GM19240 (cell line): ENCODE results near the gene RP9.
A peak's percentile ranks its signal among the peaks of the same experiment; 100 is the strongest.

Source experiments
- DNase-seq: peaks from one replicate; pipeline ENCODE4 v3.0.0; 2011; ENCODE audit warnings: low spot score; ENCODE audit not compliant: insufficient read length

Gene RP9, protein sequence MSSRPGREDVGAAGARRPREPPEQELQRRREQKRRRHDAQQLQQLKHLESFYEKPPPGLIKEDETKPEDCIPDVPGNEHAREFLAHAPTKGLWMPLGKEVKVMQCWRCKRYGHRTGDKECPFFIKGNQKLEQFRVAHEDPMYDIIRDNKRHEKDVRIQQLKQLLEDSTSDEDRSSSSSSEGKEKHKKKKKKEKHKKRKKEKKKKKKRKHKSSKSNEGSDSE

DNA sequence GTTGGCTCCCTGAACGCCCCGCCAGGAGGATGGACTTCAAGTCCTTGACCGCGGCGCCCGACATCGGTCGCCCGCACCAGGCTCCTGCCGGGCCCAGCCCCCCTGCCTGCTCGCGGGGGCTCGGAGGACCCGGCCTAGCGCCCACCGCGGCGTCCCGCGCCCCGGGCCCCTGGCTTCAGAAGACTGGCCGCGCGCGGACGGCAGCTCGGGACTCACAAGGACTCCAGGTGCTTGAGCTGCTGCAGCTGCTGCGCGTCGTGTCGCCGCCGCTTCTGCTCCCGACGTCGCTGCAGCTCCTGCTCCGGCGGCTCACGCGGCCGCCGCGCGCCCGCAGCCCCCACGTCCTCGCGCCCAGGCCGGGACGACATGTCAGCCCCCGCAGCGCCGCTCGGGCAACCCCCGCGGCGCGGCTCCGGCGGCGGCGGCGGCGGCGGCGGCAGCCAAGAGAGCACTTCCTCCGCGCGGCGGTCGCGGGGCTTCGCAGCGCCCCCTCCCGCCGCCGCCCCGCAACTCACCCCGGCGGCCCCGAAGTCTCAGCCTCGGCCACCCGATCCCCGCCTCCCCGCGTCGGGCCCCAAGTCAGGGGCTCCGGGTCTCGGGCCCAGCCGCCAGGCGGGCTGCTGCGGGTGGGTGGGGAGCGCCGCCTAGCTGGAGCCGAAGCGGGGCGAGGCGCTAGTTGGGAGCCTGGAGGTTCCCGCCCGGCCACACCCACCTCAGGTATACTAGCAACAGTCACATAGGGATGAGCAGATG, at the start of gene RP9:
TSS of gene RP9 (minus strand) at position 400 of the 753 bp plus-strand sequence. CDS start at position 368, 32 bp downstream.
- peak; percentile 46 for DNase-seq

DNA sequence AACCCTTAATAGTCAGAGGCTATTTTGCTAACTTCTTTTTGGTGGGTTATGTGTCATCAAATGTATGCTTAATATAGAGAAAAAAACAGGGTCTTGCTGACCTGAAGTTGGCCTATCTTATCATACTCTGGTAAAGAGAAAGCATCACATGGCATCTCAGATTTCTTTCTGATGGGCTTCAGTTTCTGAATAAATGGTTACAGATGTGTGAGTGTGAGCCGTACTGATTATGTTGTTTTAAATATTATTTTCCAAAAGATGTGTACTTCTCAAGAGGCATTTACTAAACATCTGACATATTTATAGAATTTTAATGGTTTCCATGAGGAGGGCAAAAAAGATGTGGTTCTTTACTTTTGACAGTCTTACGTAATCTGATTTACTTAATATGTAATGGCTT, 48.6 kb upstream of the RP9 start:
- no peak for DNase-seq

DNA sequence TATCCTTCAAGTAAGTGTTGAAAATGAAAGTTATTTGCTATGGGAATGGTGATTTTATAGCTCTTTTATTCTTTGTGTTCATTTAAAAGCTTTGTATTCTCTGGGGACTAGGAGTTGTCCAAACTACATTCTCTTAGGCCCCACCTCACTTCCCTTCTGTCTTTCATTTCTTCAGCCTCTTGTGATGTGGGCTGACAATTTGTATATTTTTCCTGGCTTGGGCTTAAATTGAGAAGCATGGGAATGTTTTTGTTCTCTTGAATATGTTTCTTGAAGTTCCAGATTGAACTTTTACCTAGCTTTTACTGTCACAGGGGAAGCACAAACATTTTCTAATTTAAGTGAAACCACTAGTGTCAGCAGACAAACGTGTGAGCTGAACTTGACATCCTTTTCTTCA, 48.1 kb upstream of the RP9 start:
- DNase-seq, result no peak

DNA sequence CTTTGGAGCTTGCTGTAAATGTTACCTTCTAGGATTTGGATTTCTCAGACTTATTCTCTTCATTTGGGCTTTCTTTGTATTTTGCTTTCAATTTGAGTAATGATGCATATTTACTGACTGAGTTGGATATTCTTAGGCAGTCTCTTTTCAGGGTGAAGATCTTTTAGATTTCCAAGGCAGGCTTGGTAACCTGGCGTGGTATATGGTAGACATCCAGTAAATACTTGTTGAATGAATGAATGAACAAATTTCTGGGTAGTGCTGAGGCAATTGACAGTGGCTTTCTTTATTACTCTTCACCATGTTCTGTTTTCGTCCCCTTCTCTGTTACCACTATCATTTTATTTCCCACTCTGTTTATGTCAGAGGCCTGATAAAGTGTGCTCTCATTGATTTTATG, 47.2 kb upstream of the RP9 start:
- no peak for DNase-seq

DNA sequence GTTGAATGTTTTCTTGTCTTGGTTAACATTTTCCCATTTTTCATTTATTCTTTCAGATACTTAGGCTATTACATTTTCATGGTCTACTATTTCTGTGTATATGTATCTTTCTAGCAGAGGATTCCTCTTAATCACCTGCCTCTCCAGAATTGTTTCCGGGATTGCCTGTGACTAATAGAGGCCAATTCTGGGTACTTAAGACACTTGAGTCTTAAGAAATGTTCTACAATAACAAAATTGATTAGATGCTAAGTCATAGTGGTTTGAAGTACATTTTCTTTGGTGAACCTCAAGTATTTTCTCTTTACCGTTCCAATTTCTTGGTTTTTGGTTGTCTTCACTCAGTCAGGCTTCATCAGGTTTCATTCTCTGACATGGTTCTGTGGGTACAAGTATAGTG, 46.6 kb upstream of the RP9 start:
- DNase-seq, result no peak

DNA sequence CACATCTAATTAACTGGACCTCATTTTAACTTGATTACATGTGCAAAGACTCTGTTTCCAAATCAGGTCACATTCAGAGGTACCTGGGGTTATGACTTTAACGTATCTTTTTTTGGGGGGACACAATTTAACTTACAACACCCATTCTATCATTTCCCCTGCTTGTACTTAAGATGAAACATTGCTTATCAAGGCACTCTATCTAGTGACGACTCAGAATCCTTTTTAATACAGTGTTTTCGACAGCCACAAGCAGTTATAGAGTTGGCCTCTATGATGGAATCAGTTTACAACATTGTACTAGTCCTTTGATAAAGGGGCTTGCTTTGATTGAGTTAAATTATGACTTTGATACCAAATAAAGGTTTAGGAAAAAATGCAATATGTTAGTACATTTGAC, 42.9 kb upstream of the RP9 start:
- no peak for DNase-seq

DNA sequence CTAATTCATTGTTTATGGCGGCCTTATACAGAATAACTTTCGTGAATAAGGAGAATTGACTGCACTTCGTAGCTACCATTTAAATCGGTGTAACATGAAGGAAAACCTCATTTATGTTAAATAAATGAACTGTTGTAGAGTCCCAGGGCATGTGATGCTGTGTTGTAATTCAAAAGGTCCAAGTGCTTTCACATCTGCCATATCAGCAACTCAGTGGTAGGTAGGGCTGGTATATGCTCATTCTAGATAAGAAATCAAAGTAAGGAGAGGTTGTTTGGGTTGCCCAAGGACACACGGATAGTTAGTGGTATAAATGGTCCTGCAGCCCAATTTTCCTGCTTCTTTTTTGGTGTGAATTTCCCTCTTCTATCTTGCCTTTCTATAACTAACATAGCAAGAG, 36.0 kb upstream of the RP9 start:
- DNase-seq, result no peak

DNA sequence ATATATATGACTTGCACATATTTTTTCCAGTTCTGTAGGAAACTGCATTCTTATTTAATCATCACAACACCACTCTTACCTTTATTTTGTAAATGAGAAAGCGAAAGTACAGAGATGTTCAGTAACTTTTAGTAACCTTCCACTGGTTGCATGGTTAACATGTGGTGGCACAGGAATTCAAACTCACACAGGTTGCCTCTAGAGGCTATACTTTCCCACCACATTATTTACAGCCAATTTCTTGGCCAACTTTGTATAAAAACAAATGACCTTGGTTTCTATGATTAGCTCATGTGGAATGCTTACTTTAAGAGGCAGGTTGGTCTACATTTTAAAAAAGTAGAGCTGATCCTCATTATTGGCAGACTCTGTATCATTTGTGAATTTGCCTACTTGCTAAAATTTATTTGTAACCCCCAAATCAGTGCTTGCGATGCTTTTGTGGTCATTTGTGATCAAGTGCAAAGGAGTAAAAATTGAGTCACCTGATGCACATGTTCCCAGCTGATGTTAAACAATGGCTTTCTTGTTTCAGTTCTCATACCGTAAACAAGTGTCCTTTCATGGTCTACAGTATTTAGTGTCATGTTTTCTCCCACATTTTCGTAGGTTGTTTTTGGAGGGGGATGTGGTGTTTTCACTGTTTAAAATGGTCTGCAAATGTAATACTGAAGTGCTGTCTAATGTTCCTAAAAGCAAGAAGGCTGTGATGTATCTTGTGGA, 35.0 kb upstream of the RP9 start:
- no peak for DNase-seq

DNA sequence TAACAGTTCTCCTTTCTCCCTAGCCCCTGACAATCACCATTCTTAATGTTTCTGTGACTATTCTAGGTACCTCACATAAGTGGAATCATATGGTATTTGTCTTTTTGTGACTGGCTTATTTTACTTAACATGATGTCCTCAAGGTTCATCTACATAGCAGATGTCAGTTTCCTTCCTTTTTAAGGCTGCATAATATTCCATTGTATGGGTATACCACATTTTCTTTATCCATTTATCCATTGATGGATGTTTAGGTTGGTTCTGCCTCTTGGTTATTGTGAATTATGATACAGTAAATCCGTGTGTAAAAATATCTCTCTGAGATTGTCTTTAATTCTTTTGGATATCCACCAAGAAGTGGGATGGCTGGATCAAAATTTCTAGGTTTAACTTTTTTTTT, 33.4 kb upstream of the RP9 start:
- DNase-seq, result no peak

DNA sequence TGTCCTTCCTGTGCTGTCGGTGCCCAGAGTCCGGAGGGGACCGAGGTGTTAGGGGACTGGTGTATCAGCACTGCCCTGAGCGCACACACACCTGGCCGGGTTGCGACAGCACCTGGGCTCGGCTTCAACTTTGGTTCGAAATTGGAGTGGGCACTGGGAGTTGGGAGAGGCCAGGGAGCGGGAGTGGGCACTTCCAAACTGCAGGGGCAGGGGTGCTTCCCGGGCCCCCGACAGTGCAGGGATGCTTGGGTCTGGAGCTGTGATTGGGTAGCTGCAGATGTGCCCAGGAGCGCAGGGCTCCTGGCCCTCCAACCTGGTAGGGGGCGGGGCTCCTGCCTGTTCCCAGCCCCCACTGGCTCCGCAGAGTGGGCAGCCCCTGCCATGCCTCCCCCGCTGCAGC, 27.9 kb upstream of the RP9 start:
- no peak for DNase-seq

DNA sequence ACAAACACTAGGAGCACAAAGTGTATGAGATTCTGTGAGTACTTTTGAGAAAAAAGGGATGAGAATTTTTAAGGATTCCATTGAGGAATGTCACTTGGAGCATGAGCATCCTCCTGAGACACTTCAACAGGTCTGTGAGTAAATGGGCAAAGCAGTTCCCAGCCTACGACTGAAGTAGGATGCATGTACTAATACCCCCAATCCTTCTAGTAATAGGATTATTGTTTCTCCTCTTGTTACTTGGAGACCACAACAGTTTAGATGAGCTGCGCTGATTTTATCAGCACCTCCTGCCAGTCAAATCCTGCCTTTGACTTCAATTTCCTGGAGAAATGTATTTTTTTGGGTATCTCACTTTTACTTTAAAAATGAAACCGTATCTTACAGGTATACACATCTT, 21.0 kb upstream of the RP9 start:
- no peak for DNase-seq

DNA sequence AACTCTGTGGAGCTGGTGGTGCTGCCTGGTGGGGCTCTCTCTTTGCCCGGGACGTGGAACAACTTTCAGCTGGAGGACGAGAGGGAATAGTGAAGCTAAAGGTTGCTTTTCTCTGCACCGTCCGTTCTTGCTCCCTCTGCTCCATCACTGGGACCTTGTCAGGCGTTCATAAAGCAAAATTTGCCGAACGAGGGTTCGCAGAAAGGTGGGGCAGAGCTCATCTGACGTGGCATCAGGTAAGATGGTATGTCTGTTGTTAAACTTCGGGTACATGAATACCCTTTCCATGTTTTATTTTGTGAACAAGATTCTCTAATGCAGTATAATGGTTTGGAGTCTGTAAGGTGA, 20.6 kb upstream of the RP9 start:
- DNase-seq, result no peak

DNA sequence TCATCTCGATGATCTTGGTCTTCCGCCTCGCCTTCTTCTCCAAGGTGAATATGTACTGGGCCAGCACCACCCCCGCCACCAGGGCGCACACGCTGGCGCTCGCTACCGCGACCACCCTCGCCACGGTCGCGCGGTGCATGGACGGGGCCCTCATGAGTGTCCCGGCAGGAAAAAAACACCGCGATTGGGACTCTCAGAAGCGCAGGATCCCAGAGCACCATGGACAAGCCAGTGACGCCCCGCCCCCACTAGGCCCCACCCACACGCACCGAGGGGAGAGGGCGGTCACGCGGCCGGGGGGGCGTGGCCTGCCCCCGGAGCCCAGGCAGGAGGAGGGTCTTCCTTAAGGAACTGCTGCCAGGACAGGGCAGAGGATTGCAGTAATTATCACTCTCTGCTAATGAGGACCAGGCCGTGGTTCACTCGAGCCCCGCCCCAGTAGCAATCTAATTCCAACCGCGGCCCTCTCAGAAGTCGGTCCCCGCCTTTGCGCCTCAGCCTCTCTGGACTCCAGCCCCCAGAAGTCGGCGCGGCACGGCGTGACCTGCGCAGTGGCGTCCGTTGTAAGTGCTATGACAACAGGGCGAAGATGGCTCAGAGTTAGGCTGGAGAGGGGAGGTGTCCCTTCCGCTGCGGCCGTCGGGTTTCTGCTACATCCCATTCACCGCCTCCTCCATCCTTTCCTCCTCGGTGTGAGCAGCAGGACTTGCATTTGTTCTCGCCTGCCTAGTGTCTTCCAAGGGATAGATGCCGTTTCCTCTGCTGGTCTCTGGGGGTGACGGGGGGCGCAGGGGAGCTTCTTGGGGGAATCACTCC, 20.0 kb upstream of the RP9 start, which contains the start of gene BBS9:
TSS of gene BBS9 (plus strand) at position 575 of the 816 bp plus-strand sequence. CDS start 16,689 bp downstream, outside the sequence.
- peak; percentile 90 for DNase-seq

DNA sequence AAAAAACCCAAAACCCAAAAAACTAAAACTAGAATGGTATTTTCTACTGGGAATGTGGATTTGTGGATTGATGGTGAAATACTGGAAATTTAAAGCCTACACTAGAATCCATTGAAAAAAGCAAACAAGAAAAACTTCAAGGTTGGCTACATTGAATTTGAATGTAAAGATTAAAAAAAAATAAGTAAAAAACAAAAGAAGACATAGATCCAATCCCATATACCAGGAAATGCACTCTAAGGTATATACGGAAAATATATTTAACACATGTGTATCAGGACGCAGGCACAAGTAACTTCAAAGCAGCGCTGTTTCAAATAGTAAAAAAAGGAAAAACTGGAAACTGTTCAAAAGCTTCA, 19.4 kb upstream of the RP9 start:
- DNase-seq, result no peak

DNA sequence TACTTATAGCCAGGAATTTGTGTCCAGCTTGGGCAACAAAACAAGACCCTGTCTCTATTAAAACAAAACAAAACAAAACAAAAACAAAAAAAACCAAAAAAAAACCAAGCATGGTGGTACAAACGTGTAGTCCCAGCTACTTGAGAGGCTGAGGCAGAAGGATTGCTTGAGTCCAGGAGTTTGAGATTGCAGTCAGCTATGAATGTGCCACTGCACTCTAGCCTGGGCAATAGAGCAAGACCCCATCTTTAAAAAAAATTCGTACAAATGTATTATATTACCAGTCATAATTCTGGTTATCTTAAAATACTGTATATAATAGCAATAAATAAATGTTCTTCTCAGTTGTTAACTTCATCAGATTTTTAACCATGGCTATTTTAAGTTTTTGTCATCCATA, 17.9 kb upstream of the RP9 start:
- no peak for DNase-seq

DNA sequence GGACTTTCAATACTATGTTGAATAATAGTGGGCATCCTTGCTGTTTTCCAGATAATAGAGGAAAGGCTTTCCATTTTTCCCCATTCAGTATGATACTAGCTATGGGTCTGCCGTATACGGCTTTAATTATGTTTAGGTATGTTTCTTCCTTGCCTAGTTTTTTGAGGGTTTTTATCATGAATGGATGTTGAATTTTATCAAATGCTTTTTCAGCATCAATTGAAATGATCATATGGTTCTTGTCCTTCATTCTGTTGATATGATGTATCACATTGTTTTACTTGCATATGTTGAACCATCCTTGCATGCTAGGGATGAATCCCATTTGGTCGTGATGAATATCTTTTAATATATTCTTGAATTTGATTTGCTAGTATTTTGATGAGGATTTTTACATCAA, 9.2 kb upstream of the RP9 start:
- DNase-seq, result no peak

DNA sequence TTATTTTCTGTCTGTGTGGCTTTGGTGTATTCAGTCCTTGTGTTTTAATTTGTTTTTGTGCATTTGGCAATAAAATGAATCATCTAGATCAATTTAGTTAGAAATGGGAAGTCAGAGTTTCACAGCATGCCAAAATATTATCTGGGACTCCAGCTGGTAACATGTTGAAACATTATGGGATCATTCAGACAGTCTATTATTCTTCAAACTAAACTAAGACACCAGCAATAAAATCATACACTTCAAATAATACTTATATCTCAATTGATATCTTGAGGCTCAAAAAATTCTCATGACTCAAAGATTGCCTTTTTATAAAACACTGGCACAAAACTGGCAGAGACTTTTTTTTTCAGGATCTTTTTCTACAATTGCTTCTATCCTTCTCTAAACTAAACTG, 5.8 kb upstream of the RP9 start:
- no peak for DNase-seq

DNA sequence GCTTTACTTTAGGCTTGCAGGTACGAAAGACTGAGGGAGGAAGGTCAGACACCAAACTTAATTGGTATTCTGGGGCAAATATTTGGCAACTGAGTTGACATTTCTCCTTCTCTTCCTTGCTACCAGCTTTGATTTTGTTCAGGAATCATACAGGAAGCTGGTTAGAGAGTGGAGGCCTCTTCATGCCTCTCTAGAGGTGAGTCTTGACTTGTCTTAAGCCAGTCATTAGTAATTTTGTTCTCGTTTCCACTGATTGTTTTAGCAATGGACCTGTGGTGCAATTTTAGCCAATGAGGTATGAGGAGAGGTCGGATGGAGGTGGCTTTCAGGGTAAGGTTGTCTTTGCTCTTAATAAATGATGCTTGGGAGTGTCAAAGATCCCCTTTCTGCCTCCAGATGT, 2.4 kb upstream of the RP9 start:
- DNase-seq, result no peak

DNA sequence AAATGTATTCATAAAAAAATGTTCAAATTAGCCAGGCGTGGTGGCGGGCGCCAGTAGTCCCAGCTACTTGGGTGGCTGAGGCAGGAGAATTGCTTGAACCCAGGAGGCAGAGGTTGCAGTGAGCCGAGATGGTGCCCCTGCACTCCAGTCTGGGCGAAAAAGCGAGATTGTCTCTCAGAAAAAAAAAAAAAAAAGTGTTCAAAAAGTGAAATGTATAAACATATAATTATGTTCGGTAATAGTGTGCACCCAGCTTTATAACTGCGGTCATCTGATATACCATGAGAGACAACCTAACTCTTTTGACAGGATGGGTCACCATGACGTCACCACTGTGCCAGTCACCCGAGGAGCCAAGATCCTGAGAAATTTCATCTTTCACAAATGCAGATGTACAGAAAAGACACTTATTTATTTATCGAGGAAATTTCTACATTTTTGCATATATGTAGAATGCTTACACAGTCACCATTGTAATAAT, 594 bp upstream of the RP9 start:
- DNase-seq, result no peak

DNA sequence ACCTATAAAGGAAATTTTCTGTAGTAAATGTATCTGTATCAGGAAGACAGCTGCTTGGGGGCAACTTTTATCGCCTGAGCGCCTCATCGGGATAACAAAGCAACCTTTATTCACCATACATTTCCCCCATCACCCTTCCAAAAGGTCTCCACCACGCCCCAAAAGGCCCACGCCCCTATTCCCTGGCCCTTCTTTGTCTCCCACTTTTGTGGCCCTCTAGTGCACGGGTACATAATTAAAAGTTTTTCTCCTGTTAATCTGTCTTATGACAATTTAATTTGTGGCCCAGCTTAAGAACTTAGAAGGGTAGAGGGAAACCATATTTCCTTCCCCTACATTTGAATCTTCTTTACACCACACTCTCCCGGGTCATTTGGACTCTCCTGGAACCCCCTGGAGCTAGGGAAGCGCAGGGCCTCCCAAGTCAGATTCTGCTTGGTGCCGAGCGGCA, 625 bp downstream of the RP9 start:
- DNase-seq, result no peak
